HUES64 (cell line): ENCODE results near the gene SERPINB10.

Experiments used
- H3K27ac ChIP-seq: 2 replicates; pipeline ENCODE4 v1.7.0; 2013; ENCODE audit warnings: low read depth, low read length, inconsistent platforms
- H3K27me3 ChIP-seq: 2 replicates; pipeline ENCODE4 v1.6.1; 2013; ENCODE audit warnings: mild to moderate bottlenecking, low read length; ENCODE audit not compliant: insufficient read depth
- H3K36me3 ChIP-seq: 2 replicates; pipeline ENCODE4 v1.6.1; 2013; ENCODE audit warnings: mild to moderate bottlenecking, low read length; ENCODE audit not compliant: insufficient read depth
- H3K4me1 ChIP-seq: 2 replicates; pipeline ENCODE4 v1.6.1; 2013; ENCODE audit warnings: mild to moderate bottlenecking, low read length, moderate library complexity; ENCODE audit not compliant: insufficient read depth
- H3K4me3 ChIP-seq: 2 replicates; pipeline ENCODE4 v1.5.1; 2013; ENCODE audit warnings: mild to moderate bottlenecking, low read length, moderate library complexity
- H3K9ac ChIP-seq: 2 replicates; pipeline ENCODE4 v1.6.1; 2013; ENCODE audit warnings: mild to moderate bottlenecking, low read depth, low read length
- H3K9me3 ChIP-seq: 2 replicates; pipeline ENCODE4 v1.6.1; 2013; ENCODE audit warnings: low read depth, low read length; ENCODE audit not compliant: insufficient read depth
- WGBS: fragments of 150-250, 120-280 bp; methylation state at CpG from one replicate; pipeline ENCODE4 v1.1.7; 2013; ENCODE audit warnings: missing lambda C conversion rate; 5-methylcytosine and 5-hydroxymethylcytosine counted together

Gene SERPINB10

GRCh38 chr18:63878925-63879324, 28.8 kb upstream of the SERPINB10 start:
- no peak overlapping the region for H3K27ac ChIP-seq
- no peaks in the 10 kb centered on the region for H3K27me3 ChIP-seq
- H3K9ac ChIP-seq: no peak overlapping the region
- H3K4me3 ChIP-seq: no peak overlapping the region
- H3K4me1 ChIP-seq: no peaks in the 10 kb centered on the region
- 94% methylated on average over 4 of the region's 4 CpGs for WGBS
- H3K36me3 ChIP-seq: no peaks in the 10 kb centered on the region
- no peaks in the 10 kb centered on the region for H3K9me3 ChIP-seq

GRCh38 chr18:63879709-63880108, 28.0 kb upstream of the SERPINB10 start:
- no peak overlapping the region for H3K9ac ChIP-seq
- H3K4me3 ChIP-seq: no peak overlapping the region
- WGBS: 100% methylated on average over 2 of the region's 2 CpGs
- H3K27ac ChIP-seq: no peak overlapping the region
- no peaks in the 10 kb centered on the region for H3K9me3 ChIP-seq
- H3K4me1 ChIP-seq: no peaks in the 10 kb centered on the region
- no peaks in the 10 kb centered on the region for H3K27me3 ChIP-seq
- H3K36me3 ChIP-seq: no peaks in the 10 kb centered on the region

- Histone ChIP-seq H3K9ac (no peak overlapping the region), H3K4me3 (no peak overlapping the region), H3K27me3 (no peaks in the 10 kb centered on the region), H3K4me1 (no peaks in the 10 kb centered on the region), H3K27ac (no peak overlapping the region), H3K9me3 (no peaks in the 10 kb centered on the region), H3K36me3 (no peaks in the 10 kb centered on the region)
- 94% methylated on average over 2 of the region's 4 CpGs for WGBS
Observed at GRCh38 chr18:63881851-63882250, 25.9 kb upstream of the SERPINB10 start.

- H3K4me3 ChIP-seq: no peak overlapping the region
- H3K4me1 ChIP-seq: no peaks in the 10 kb centered on the region
- WGBS: 82% methylated on average over 8 of the region's 8 CpGs
- no peaks in the 10 kb centered on the region for H3K36me3 ChIP-seq
- H3K9me3 ChIP-seq: no peaks in the 10 kb centered on the region
- no peak overlapping the region for H3K9ac ChIP-seq
- no peak overlapping the region for H3K27ac ChIP-seq
- no peaks in the 10 kb centered on the region for H3K27me3 ChIP-seq
Observed at GRCh38 chr18:63882333-63883141, 25.2 kb upstream of the SERPINB10 start.

- no peaks in the 10 kb centered on the region for H3K9me3 ChIP-seq
- H3K27me3 ChIP-seq: no peaks in the 10 kb centered on the region
- no peak overlapping the region for H3K4me3 ChIP-seq
- no peak overlapping the region for H3K9ac ChIP-seq
- no peaks in the 10 kb centered on the region for H3K4me1 ChIP-seq
- H3K36me3 ChIP-seq: no peaks in the 10 kb centered on the region
- H3K27ac ChIP-seq: no peak overlapping the region
Observed at GRCh38 chr18:63883617-63884016, 24.1 kb upstream of the SERPINB10 start.

- no peaks in the 10 kb centered on the region for H3K9me3 ChIP-seq
- H3K27ac ChIP-seq: no peak within 1 kb of the TSS
- H3K27me3 ChIP-seq: no peaks in the 10 kb centered on the region
- H3K4me3 ChIP-seq: no peak within 1 kb of the TSS
- WGBS: 82% methylated on average over 1 of the region's 1 CpG
- no peak within 1 kb of the TSS for H3K9ac ChIP-seq
- no peaks in the 10 kb centered on the region for H3K36me3 ChIP-seq
- no peaks in the 10 kb centered on the region for H3K4me1 ChIP-seq
Observed at GRCh38 chr18:63887424-63887823, 20.3 kb upstream of the SERPINB10 start, which contains the start of gene SERPINB2. Gene SERPINB2 (plus strand): TSS chr18:63887705. CDS start chr18:63891445, 3,740 bp downstream.

GRCh38 chr18:63888470-63889190, 19.1 kb upstream of the SERPINB10 start:
- H3K9ac ChIP-seq: no peak overlapping the region
- H3K9me3 ChIP-seq: no peaks in the 10 kb centered on the region
- WGBS: 86% methylated on average over 1 of the region's 1 CpG

GRCh38 chr18:63889626-63890025, 18.1 kb upstream of the SERPINB10 start:
- Histone ChIP-seq H3K4me1 (no peaks in the 10 kb centered on the region), H3K27ac (no peak overlapping the region), H3K36me3 (no peaks in the 10 kb centered on the region), H3K9me3 (no peaks in the 10 kb centered on the region), H3K9ac (no peak overlapping the region), H3K4me3 (no peak overlapping the region), H3K27me3 (no peaks in the 10 kb centered on the region)
- WGBS: 98% methylated on average over 2 of the region's 2 CpGs

More at GRCh38 chr18:63888470-63889190, 19.1 kb upstream of the SERPINB10 start:
- no peak overlapping the region for H3K27ac ChIP-seq
- no peak overlapping the region for H3K4me3 ChIP-seq
- H3K4me1 ChIP-seq: no peaks in the 10 kb centered on the region
- no peaks in the 10 kb centered on the region for H3K36me3 ChIP-seq
- H3K27me3 ChIP-seq: no peaks in the 10 kb centered on the region

- Histone ChIP-seq H3K36me3 (no peaks in the 10 kb centered on the region), H3K9me3 (no peaks in the 10 kb centered on the region), H3K9ac (no peak overlapping the region), H3K27me3 (no peaks in the 10 kb centered on the region), H3K4me1 (no peaks in the 10 kb centered on the region), H3K4me3 (no peak overlapping the region), H3K27ac (no peak overlapping the region)
- WGBS: 96% methylated on average over 6 of the region's 6 CpGs
Observed at GRCh38 chr18:63890237-63890949, 17.4 kb upstream of the SERPINB10 start.

GRCh38 chr18:63890950-63891304, 16.8 kb upstream of the SERPINB10 start:
- H3K4me1 ChIP-seq: no peaks in the 10 kb centered on the region
- H3K9ac ChIP-seq: no peak overlapping the region
- no peak overlapping the region for H3K4me3 ChIP-seq
- no peaks in the 10 kb centered on the region for H3K9me3 ChIP-seq
- H3K36me3 ChIP-seq: no peaks in the 10 kb centered on the region
- WGBS: 88% methylated on average over 5 of the region's 5 CpGs
- no peak overlapping the region for H3K27ac ChIP-seq
- H3K27me3 ChIP-seq: no peaks in the 10 kb centered on the region

GRCh38 chr18:63892566-63892965, 15.2 kb upstream of the SERPINB10 start:
- Histone ChIP-seq H3K4me1 (no peaks in the 10 kb centered on the region), H3K36me3 (no peaks in the 10 kb centered on the region)
- WGBS: 96% methylated on average over 4 of the region's 4 CpGs

More at GRCh38 chr18:63892566-63892965, 15.2 kb upstream of the SERPINB10 start:
- H3K4me3 ChIP-seq: no peak overlapping the region
- no peak overlapping the region for H3K9ac ChIP-seq
- H3K27me3 ChIP-seq: no peaks in the 10 kb centered on the region
- no peak overlapping the region for H3K27ac ChIP-seq
- no peaks in the 10 kb centered on the region for H3K9me3 ChIP-seq
